Lower leg skin (tissue), 4 donors: ENCODE results near the gene ZNF618. TPM values are rescaled to one million over a fixed set of nuclear protein-coding genes. Genes with fewer than 3 reads are reported as not detected.

ENCODE experiments used
- DNase-seq, 2 donors: peaks; one replicate each; pipeline ENCODE4 v3.0.0-alpha.2; 2019; ENCODE audit warnings: low spot score in 2 of 2
- H3K4me3 ChIP-seq: fragments of 200-600 bp; sonication (generic); 2 replicates; pipeline ENCODE4 v1.5.1; 2017; ENCODE audit warnings: mild to moderate bottlenecking, low read depth; ENCODE audit not compliant: poor library complexity, severe bottlenecking
- POLR2A ChIP-seq, 2 donors: fragments of 450-650 bp; IDR thresholded peaks; one replicate each; pipeline ENCODE4 v1.6.1; 2016 to 2017; ENCODE audit warnings: antibody characterized with exemption in 2 of 2, mild to moderate bottlenecking in 1 of 2, moderate library complexity in 1 of 2
- whole genome bisulfite sequencing, 2 donors: methylation state at CpG; one replicate each; pipeline ENCODE4 v1.1.5; 2018; 5-methylcytosine and 5-hydroxymethylcytosine counted together
- intact Hi-C: fragments of 100-400 bp; cut with DNase I; formaldehyde crosslinking; loops from one replicate; pipeline ENCODE4 v1.15.0; 2023; ENCODE audit warnings: low total_unique reads
- total RNA-seq, 4 donors: library from RNA; depleted of rRNA; stranded (reverse); fragments of >200 nt; gene quantifications; one replicate each; pipeline ENCODE4 v1.1.0, GENCODE V29; 2016
- TF ChIP-seq, protein P1 (sequence below), 3 donors: fragments of 450-650 bp; IDR thresholded peaks; one replicate each; pipeline ENCODE4 v1.5.1; 2016; ENCODE audit warnings: antibody characterized with exemption in 3 of 3, mild to moderate bottlenecking in 3 of 3, moderate library complexity in 2 of 3

The ZNF618 gene
- total RNA-seq, 4 donors from 2014 or later = 1.1 to 4.1 (median 2.5) TPM

DNA sequence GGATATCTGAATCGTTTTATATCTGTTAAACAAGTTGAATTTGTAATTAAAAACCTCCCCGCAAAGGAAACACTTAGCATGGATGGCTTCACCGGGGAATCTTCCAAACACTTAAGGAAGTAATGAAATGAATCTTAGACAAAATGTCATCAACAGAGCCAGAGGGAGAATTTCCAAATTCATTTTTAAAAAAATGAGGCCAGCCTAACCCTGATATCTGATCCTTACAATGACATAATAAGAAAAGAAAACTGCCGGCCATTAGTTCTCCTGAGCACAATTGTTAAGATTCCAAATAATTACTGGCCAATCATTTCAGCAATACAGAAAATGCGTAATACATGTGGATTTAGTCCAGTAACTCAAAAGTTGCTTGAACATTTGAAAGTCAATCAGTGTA is 229.1 kb downstream of the ZNF618 start:
- no peak for DNase-seq
- no peak overlapping the region for H3K4me3 ChIP-seq
- WGBS, 2 donors = 52 to 58% methylated on average over 5 of the region's 5 CpGs
- TF ChIP-seq, protein P1, sequence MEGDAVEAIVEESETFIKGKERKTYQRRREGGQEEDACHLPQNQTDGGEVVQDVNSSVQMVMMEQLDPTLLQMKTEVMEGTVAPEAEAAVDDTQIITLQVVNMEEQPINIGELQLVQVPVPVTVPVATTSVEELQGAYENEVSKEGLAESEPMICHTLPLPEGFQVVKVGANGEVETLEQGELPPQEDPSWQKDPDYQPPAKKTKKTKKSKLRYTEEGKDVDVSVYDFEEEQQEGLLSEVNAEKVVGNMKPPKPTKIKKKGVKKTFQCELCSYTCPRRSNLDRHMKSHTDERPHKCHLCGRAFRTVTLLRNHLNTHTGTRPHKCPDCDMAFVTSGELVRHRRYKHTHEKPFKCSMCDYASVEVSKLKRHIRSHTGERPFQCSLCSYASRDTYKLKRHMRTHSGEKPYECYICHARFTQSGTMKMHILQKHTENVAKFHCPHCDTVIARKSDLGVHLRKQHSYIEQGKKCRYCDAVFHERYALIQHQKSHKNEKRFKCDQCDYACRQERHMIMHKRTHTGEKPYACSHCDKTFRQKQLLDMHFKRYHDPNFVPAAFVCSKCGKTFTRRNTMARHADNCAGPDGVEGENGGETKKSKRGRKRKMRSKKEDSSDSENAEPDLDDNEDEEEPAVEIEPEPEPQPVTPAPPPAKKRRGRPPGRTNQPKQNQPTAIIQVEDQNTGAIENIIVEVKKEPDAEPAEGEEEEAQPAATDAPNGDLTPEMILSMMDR (IDR thresholded peaks at IDR 0.05) = no peak
- TF ChIP-seq POLR2A (IDR thresholded peaks at IDR 0.05) = no peak
- intact Hi-C loops = loop anchor here (5.0 kb wide), 1 partner anchor 182 kb away; no protein-coding TSS in a partner anchor

Other genes starting within 250 kb of the ZNF618 start
- not detected for gene AMBP, start 202.0 kb downstream of the ZNF618 start, total RNA-seq
- 1 to 10 TPM in 2 of 4 donors, under 1 TPM in 2; 0.53 to 5.3 (median 1.9) TPM for gene KIF12, start 223.0 kb downstream of the ZNF618 start, total RNA-seq